Esophagus squamous epithelium (tissue), 4 donors: ENCODE measurements around the gene SLC35F3.

ENCODE experiments used
- POLR2A ChIP-seq, 4 donors: fragments of 450-650 bp; IDR thresholded peaks; one replicate each; pipeline ENCODE4 v1.6.1; 2017; ENCODE audit warnings: antibody characterized with exemption in 4 of 4, mild to moderate bottlenecking in 4 of 4, moderate library complexity in 3 of 4
- TF ChIP-seq, protein P1 (sequence below), 6 experiments: fragments of 450-650 bp in 4 of 6; fragments of 200-600 bp in 2 of 6; sonication (generic) in 2 of 6; IDR thresholded peaks; one replicate each; pipeline ENCODE4 v1.5.1; 2016 to 2019; ENCODE audit warnings: antibody characterized with exemption in 6 of 6, mild to moderate bottlenecking in 4 of 6, moderate library complexity in 4 of 6

DNA sequence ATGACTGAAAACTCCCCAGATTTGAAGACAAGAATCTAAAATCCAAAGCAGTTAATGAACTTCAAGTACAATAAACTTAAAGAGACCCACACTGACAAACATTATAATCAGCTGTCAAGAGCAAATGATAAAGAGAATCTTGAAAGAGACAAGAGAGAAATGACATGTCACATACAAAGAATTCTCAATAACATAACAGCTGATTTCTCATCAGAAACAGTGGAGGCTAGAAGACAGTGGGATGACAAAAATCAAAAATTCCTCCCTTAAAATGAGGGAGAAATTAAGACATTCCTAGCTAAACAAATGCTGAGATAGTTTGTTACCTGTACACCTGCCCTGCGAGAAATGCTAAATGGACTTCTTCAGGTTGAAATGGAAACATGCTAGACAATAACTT lies 432.8 kb downstream of the SLC35F3 start:
- TF ChIP-seq, protein P1, sequence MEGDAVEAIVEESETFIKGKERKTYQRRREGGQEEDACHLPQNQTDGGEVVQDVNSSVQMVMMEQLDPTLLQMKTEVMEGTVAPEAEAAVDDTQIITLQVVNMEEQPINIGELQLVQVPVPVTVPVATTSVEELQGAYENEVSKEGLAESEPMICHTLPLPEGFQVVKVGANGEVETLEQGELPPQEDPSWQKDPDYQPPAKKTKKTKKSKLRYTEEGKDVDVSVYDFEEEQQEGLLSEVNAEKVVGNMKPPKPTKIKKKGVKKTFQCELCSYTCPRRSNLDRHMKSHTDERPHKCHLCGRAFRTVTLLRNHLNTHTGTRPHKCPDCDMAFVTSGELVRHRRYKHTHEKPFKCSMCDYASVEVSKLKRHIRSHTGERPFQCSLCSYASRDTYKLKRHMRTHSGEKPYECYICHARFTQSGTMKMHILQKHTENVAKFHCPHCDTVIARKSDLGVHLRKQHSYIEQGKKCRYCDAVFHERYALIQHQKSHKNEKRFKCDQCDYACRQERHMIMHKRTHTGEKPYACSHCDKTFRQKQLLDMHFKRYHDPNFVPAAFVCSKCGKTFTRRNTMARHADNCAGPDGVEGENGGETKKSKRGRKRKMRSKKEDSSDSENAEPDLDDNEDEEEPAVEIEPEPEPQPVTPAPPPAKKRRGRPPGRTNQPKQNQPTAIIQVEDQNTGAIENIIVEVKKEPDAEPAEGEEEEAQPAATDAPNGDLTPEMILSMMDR (IDR thresholded peaks at IDR 0.05) = no peak
- no peak for TF ChIP-seq POLR2A (IDR thresholded peaks at IDR 0.05)
